Nephron progenitor cell (in vitro differentiated cells): ENCODE results near the gene PRUNE2.

Experiments
- DNase-seq: peaks from one replicate; pipeline ENCODE4 v3.0.0; 2021
- H3K27ac Mint-ChIP-seq: 2 replicates; pipeline ENCODE4 v1.8.0; 2021; ENCODE audit warnings: mild to moderate bottlenecking, moderate library complexity, mixed read lengths
- H3K27me3 Mint-ChIP-seq: 2 replicates; pipeline ENCODE4 v1.8.0; 2021; ENCODE audit warnings: mild to moderate bottlenecking, low read depth, mixed read lengths; ENCODE audit not compliant: poor library complexity
- H3K36me3 Mint-ChIP-seq: 2 replicates; pipeline ENCODE4 v1.8.0; 2021; ENCODE audit warnings: low read depth, mixed read lengths
- H3K4me1 Mint-ChIP-seq: 2 replicates; pipeline ENCODE4 v1.8.0; 2021; ENCODE audit warnings: mixed read lengths
- H3K4me3 Mint-ChIP-seq: 2 replicates; pipeline ENCODE4 v1.8.0; 2021; ENCODE audit warnings: mild to moderate bottlenecking, moderate library complexity, mixed read lengths
- H3K9me3 Mint-ChIP-seq: 2 replicates; pipeline ENCODE4 v1.8.0; 2021; ENCODE audit warnings: mild to moderate bottlenecking, moderate library complexity, mixed read lengths
- CTCF ChIP-seq: fragments of 200-600 bp; sonication (generic); IDR thresholded peaks from 2 replicates; pipeline ENCODE4 v1.5.0; 2021; ENCODE audit warnings: antibody characterized with exemption

The PRUNE2 gene

GRCh38 chr9:76906647-76906975, 697 bp upstream of the PRUNE2 start:
- no peaks in the 10 kb centered on the region for H3K9me3 Mint-ChIP-seq
- H3K4me1 Mint-ChIP-seq: peaks cover 26% of the 10 kb centered on the region
- H3K27ac Mint-ChIP-seq: no peak overlapping the region
- peaks cover 68% of the 10 kb centered on the region for H3K27me3 Mint-ChIP-seq
- no peaks in the 10 kb centered on the region for H3K36me3 Mint-ChIP-seq
- H3K4me3 Mint-ChIP-seq: peak overlapping the region; percentile 79
- DNase-seq: no peak
- TF ChIP-seq CTCF: no peak

DNA sequence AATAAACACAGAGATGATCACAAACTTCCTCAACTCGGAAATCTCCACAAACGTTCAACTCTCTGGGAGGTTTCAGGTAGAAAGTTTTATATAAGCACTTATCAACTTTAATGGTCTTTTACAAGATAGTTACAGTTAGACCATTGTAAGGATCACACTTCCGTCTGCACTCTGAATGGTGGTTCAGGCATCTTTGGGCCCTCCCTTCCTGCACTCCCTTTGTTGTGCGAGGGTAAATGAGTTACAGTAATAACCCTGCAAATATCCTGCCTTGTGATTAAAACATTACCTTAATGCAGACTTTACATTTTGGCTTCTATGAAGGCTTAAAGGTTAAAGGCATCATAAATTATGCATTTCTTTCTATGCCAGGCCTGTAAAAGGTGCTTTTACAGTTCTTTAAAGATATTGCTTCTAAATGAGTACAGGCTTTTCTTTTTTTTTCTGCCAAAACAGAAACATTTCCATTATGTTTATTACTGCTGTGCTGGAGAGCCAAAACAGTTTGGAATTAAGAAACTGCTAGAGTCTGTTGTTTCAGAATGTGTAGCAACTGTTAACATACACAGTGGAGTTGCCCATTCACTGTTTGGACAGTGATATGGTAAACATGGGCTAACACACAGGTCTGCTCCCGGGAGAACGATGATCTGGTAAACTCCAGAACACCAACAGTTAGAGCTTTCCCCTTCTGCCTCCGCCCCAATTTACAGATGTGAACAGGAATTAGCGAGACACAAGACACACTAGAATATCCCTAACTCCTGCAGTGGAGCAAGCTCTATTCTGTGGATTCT, 1.1 kb downstream of the PRUNE2 start:
- H3K4me3 Mint-ChIP-seq: peak overlapping the region; percentile 92
- TF ChIP-seq CTCF: no peak
- no peaks in the 10 kb centered on the region for H3K36me3 Mint-ChIP-seq
- DNase-seq: no peak
- no peaks in the 10 kb centered on the region for H3K9me3 Mint-ChIP-seq
- peaks cover 76% of the 10 kb centered on the region for H3K27me3 Mint-ChIP-seq
- H3K4me1 Mint-ChIP-seq: peaks cover 26% of the 10 kb centered on the region
- H3K27ac Mint-ChIP-seq: no peak overlapping the region

- Mint-ChIP-seq H3K4me1 (peaks cover 26% of the 10 kb centered on the region), H3K9me3 (no peaks in the 10 kb centered on the region), H3K27me3 (peaks cover 53% of the 10 kb centered on the region), H3K4me3 (no peak overlapping the region), H3K27ac (no peak overlapping the region), H3K36me3 (no peaks in the 10 kb centered on the region)
- no peak for TF ChIP-seq CTCF
- DNase-seq: no peak
Measured at GRCh38 chr9:76902395-76902794, 3.5 kb downstream of the PRUNE2 start.

DNA sequence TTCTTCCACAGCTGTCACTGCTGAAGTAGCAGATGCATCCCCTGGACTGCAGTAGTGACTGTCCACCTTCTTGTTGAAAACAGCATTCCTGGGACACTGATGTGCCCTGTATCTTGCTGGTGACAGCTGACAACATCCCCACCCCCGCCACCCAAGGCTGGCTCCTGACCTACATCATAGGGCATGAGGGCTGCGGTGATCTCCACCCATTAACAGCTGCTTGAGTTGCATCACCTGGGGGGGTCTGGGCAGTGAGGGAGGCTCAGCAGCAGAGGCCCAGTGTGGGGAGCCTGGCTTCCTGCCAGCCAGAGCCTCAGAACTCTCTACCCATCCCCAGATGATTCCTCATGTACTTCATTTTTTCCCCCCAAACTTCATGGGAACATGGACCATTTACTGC, 4.1 kb downstream of the PRUNE2 start:
- Mint-ChIP-seq H3K4me1 (peaks cover 26% of the 10 kb centered on the region), H3K9me3 (no peaks in the 10 kb centered on the region), H3K27ac (no peak overlapping the region), H3K36me3 (no peaks in the 10 kb centered on the region), H3K4me3 (no peak overlapping the region), H3K27me3 (peaks cover 47% of the 10 kb centered on the region)
- TF ChIP-seq CTCF: no peak
- DNase-seq: no peak

DNA sequence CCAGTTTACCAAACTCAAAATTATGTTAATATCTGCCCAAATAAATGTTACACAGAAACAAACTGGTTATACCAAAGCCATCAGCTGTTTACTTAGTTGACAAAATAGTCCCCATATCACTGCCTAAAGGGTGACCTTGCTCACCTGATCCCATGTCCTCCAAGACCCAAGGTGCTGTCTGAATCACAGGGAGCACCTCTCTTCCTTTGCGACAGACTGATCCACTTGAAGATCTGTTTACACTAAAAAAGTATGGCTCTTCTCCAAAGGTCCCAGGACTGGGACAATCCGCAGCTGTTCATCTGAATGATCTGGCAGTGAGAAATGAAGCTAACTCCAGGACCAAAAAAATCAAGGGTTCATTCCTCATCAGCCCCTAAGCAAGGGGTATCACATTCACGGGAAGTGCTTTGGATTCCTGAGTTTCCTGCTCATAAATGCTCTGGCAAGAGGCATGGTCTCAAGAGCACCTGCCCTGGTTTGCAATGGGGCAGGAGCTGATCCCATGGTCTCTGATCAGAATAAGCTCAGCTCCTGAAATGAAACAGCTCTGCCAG, 5.0 kb downstream of the PRUNE2 start:
- Mint-ChIP-seq H3K9me3 (no peaks in the 10 kb centered on the region), H3K4me1 (peaks cover 20% of the 10 kb centered on the region), H3K27ac (no peak overlapping the region), H3K27me3 (peaks cover 41% of the 10 kb centered on the region), H3K36me3 (no peaks in the 10 kb centered on the region), H3K4me3 (no peak overlapping the region)
- no peak for TF ChIP-seq CTCF
- no peak for DNase-seq

GRCh38 chr9:76898786-76899185, 7.1 kb downstream of the PRUNE2 start:
- no peaks in the 10 kb centered on the region for H3K36me3 Mint-ChIP-seq
- TF ChIP-seq CTCF: no peak
- no peaks in the 10 kb centered on the region for H3K9me3 Mint-ChIP-seq
- H3K27ac Mint-ChIP-seq: no peak overlapping the region
- DNase-seq: no peak
- H3K4me1 Mint-ChIP-seq: peaks cover 5% of the 10 kb centered on the region
- no peak overlapping the region for H3K4me3 Mint-ChIP-seq
- peaks cover 24% of the 10 kb centered on the region for H3K27me3 Mint-ChIP-seq
